ENCODE data around the gene GRIK3.

- TF ChIP-seq ZNF274 (IDR thresholded peaks at IDR 0.05; ENCODE audit: low read depth, low read length) (no peak), YY1 (IDR thresholded peaks at IDR 0.05; ENCODE audit: insufficient read depth, insufficient read length) (no peak)
These were observed 157.3 kb downstream of the GRIK3 start for GRCh38 chr1:36876990-36877389.

Measured in NT2/D1 (cell line).